K562 (cell line): ENCODE measurements around the gene MTPN. TPM values are rescaled to one million over a fixed set of nuclear protein-coding genes. Genes with fewer than 3 reads are reported as not detected.

Experiments used
- ADNP ChIP-seq: fragments of 200-800 bp; sonication (Bioruptor generic); IDR thresholded peaks from 2 replicates; pipeline ENCODE4 v1.6.1; 2016; ENCODE audit warnings: missing genetic modification characterization, missing compliant biosample characterization
- CBX3 ChIP-seq, 2 experiments: IDR thresholded peaks; 1 replicate in 1 of 2; 2 replicates in 1 of 2; pipeline ENCODE4 v1.6.1; 2012; ENCODE audit warnings: inconsistent platforms in 2 of 2, low read length in 2 of 2, borderline replicate concordance in 1 of 2, control low read depth in 1 of 2
- CC2D1A ChIP-seq: fragments of 450-650 bp; IDR thresholded peaks from 2 replicates; pipeline ENCODE4 v1.6.1; 2017; ENCODE audit warnings: mild to moderate bottlenecking
- FOXK2 ChIP-seq, 2 experiments: fragments of 450-650 bp; IDR thresholded peaks in 1 of 2; conservative IDR thresholded peaks in 1 of 2; 2 replicates each; pipeline ENCODE4 v1.6.1; 2016; ENCODE audit warnings: low read depth in 2 of 2, mild to moderate bottlenecking in 1 of 2
- GATAD2B ChIP-seq: fragments of 450-650 bp; IDR thresholded peaks from 2 replicates; pipeline ENCODE4 v1.6.1; 2017; ENCODE audit warnings: mild to moderate bottlenecking, borderline replicate concordance
- KLF6 ChIP-seq: fragments of 250-450 bp; sonication (Bioruptor Pico); IDR thresholded peaks from 2 replicates; pipeline ENCODE4 v1.4.0; 2020; ENCODE audit warnings: mild to moderate bottlenecking, moderate library complexity, borderline replicate concordance
- NUFIP1 ChIP-seq: fragments of 450-650 bp; IDR thresholded peaks from 2 replicates; pipeline ENCODE4 v1.6.1; 2018; ENCODE audit not compliant: partially characterized antibody
- PML ChIP-seq: IDR thresholded peaks from 2 replicates; pipeline ENCODE4 v1.6.1; 2012; ENCODE audit warnings: low read length, inconsistent platforms
- TCF7L2 ChIP-seq: fragments of 150-350 bp; IDR thresholded peaks from 2 replicates; pipeline ENCODE4 v1.6.1; 2016; ENCODE audit warnings: low read depth, mild to moderate bottlenecking, low read length, moderate library complexity
- U2AF2 ChIP-seq: fragments of 200-400 bp; formaldehyde crosslinking; optimal IDR thresholded peaks from 2 replicates; pipeline ENCODE3; 2017; ENCODE audit warnings: low read depth, mild to moderate bottlenecking, low read length
- ZNF232 ChIP-seq: sonication (generic); formaldehyde crosslinking; IDR thresholded peaks from 2 replicates; pipeline ENCODE4 v1.8.0; 2022; ENCODE audit warnings: mild to moderate bottlenecking, missing genetic modification reagents
- ZNF24 ChIP-seq: fragments of 450-650 bp; IDR thresholded peaks from 2 replicates; pipeline ENCODE4 v1.6.1; 2016
- ZNF592 ChIP-seq: fragments of 450-650 bp; IDR thresholded peaks from 2 replicates; pipeline ENCODE4 v1.6.1; 2017; ENCODE audit warnings: antibody characterized with exemption, mild to moderate bottlenecking
- ZNF609 ChIP-seq: sonication (generic); formaldehyde crosslinking; IDR thresholded peaks from 2 replicates; pipeline ENCODE4 v1.8.1; 2023; ENCODE audit warnings: missing genetic modification reagents, mild to moderate bottlenecking, borderline replicate concordance
- polyA plus RNA-seq, 8 experiments: library from polyadenylated mRNA; depleted of rRNA in 4 of 8; stranded (reverse) in 5 of 8; unstranded in 3 of 8; fragments of >200 nt; fragmentation: Nextera tagmentation in 2 of 8; fragmentation: Illumina TruSeq in 1 of 8; extraction: Ambion mirVana in 2 of 8; extraction: Trizol in 1 of 8; gene quantifications; 2 replicates each; pipeline versions ENCODE4 v1.2.1 to v1.2.3, GENCODE V29; 2011 to 2014; ENCODE audit warnings: inconsistent platforms in 1 of 8, missing spikeins in 1 of 8
- total RNA-seq, 7 experiments: library from RNA; depleted of rRNA in 6 of 7; stranded (reverse); fragments of >200 nt in 6 of 7; fragmentation: Illumina TruSeq in 2 of 7; extraction: Trizol in 2 of 7; gene quantifications; 2 replicates each; pipeline versions ENCODE4 v1.2.1 to v1.2.3, GENCODE V29; 2011 to 2021; ENCODE audit warnings: low replicate concordance in 1 of 7
- TF ChIP-seq, protein P1 (sequence below): IDR thresholded peaks from 2 replicates; pipeline ENCODE4 v1.6.1; 2012; ENCODE audit warnings: low read depth, low read length, improper control_type of control experiment, borderline replicate concordance

MTPN gene
- total and polyA plus RNA-seq, 9 of the 15 experiments (the other 6 are each of a cell fraction or from before 2014, with no cell fraction given): 68.5 to 261 (median 156) TPM

- TF ChIP-seq CC2D1A (peak; percentile 88), ZNF609 (CRISPR knock-in tag) (no peak), GATAD2B (peak; percentile 65), PML (0 out of 2 replicates have a peak, but pooled peaks have one; percentile 25), TCF7L2 (no peak), ZNF592 (0 out of 2 replicates have a peak, but pooled peaks have one; percentile 41), U2AF2 (no peak), ZNF232 (no peak), ADNP (tag) (0 out of 2 replicates have a peak, but pooled peaks have one; percentile 62), ZNF24 (peak; percentile 99), NUFIP1 (peak; percentile 7), KLF6 (0 out of 2 replicates have a peak, but pooled peaks have one; percentile 36), FOXK2 (conservative IDR thresholded peaks at IDR 0.05 in 1 of 2, IDR thresholded peaks at IDR 0.05 in 1 of 2; ENCODE audit: low read depth in 2 of 2) (peak; percentile 76 to 79; a peak in 3 of 4 replicates), CBX3 (IDR thresholded peaks at IDR 0.05; ENCODE audit: borderline replicate concordance in 1 of 2, low read length in 2 of 2) (0 out of 3 replicates have a peak, but pooled peaks of 1 of the 2 experiments have one; percentile 42)
- TF ChIP-seq, protein P1, sequence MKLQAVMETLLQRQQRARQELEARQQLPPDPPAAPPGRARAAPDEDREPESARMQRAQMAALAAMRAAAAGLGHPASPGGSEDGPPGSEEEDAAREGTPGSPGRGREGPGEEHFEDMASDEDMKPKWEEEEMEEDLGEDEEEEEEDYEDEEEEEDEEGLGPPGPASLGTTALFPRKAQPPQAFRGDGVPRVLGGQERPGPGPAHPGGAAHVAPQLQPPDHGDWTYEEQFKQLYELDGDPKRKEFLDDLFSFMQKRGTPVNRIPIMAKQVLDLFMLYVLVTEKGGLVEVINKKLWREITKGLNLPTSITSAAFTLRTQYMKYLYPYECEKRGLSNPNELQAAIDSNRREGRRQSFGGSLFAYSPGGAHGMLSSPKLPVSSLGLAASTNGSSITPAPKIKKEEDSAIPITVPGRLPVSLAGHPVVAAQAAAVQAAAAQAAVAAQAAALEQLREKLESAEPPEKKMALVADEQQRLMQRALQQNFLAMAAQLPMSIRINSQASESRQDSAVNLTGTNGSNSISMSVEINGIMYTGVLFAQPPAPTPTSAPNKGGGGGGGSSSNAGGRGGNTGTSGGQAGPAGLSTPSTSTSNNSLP: peak; percentile 64; the same call in 1 of the 2 replicates
These were observed 32.4 kb upstream of the MTPN start (continued) for GRCh38 chr7:136009488-136010079.
